Stimulated activated CD8-positive, alpha-beta memory T cell treated with anti-CD3 and anti-CD28 coated beads, Interleukin-12 subunit alpha, Interleukin-12 subunit beta, amount 100 ng/mL, for 24 hours (primary cell): ENCODE measurements around the gene MROH9.
"Not testable (repeated sequence)": the region's sequence is repeated elsewhere in the genome, so short reads cannot be mapped to it uniquely, and the experiment has no call there.

Experiments used
- DNase-seq: peaks from one replicate; pipeline ENCODE4 v3.0.0-alpha.2; 2020; ENCODE audit errors: extremely low read depth

Gene MROH9

GRCh38 chr1:170935231-170935630, at the start of gene MROH9:
TSS of gene MROH9 (plus strand) at chr1:170935534. CDS start at chr1:170945557, 10,023 bp downstream.
- no peak for DNase-seq

DNA sequence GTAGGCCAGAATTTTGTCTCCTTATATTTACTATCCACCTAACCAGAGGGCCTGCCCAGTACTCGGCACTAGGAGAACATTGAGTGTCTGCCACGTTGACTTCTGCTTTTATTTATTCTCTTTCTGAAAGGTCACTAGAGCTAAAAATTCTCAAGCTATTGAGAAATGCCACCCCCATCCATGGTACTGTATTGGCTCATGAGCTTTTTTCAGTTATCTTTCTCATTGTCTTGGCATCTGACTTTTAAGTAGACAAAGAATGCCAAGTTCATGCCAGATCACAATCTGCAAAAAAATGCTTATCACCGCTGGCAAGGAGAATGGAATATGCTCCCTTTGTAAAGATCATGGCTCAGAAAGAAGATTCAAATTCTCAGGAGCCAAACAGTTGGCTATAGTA, 49.8 kb upstream of the MROH9 start:
- no peak for DNase-seq

DNA sequence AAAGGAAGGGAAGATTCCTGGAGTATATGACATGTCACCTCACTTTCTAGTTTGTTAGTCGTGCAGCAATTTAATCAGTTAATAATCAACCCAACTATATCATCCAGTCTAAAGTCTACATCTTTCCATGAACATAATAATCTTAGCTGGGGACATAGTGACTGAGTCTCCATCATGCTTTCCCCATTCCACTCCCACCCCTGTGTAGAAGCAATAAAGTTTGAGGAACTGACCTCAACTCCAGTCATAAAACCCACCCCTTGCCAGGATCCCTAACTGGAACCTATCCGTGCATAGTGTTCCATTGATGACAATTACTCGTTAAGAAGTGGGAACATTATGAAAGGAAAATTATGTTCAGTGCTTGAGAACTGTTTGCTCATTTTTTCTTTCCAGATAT, 48.9 kb upstream of the MROH9 start:
- no peak for DNase-seq

DNA sequence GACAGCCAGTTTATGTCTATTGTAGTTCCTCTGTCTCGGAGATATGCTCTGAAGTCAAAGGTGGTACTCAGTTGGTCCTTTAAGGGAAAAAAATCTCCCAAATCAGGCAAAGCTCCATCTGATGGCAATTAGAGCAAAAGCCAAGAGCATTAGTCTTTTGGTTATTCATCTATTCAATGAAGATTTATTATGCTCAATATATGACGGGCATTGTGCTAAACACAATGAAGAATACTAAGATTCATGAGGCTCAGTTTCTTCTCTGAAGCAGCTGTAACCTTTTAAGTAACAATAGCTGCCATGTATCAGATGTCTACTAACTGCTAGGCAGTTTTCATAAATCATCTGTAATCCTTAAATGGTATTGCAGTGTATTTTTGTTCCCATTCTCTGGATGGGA, 47.6 kb upstream of the MROH9 start:
- DNase-seq = no peak

- no peak for DNase-seq
These were observed 43.5 kb upstream of the MROH9 start for GRCh38 chr1:170891872-170892271.

DNA sequence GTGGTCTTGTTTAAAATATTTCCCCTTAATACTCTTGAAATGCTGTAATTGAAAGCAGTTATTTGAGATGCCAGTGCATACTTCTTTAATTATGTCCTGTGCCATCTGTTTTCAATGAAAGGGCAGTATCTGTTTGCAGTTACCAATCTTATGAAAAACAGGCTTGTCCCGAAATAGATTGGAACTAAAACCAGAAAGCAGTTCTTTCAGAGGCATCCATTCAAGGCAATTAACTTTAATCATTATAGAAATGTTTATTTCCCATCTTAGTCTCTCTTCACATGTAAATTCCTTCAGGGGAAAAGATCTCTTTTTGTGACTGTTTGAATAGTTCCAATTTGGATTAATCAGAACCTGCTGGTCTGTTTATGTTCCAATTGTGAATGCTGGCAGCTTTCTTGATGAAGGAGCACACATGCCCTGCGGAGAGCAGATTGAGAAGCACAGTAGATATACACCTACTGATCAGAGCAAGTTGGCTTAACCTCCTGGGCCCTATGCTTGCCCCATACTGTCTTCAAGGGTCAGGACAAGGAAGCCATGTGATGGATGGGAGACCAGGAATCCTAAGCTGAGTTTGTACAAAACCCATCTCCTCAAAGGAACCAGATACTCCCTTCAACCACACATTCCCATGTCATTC, 41.6 kb upstream of the MROH9 start:
- no peak for DNase-seq

- no peak for DNase-seq
These were observed 31.4 kb upstream of the MROH9 start for GRCh38 chr1:170903961-170904360.

- DNase-seq = no peak
These were observed 26.4 kb upstream of the MROH9 start for GRCh38 chr1:170908942-170909341.

DNA sequence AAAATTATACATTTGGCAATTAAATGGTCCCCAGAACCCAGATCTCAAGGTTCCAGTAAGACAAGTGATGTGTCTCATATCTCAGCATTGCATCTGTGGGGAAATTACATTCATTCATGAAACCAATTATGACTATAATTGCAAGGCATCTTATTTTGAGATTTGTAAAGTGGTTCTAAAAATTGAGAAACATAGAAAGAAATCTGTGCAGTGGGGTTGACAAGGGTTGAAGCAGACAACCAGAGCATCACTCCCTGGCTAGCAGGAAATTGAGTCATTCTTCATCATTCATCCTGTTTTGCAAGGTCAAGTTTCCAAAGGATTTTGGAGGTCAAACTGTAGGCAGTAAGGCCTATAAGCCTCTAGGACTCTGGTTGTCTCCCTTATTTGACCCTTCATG, 25.1 kb upstream of the MROH9 start:
- no peak for DNase-seq

GRCh38 chr1:170917373-170917772, 18.0 kb upstream of the MROH9 start:
- DNase-seq = no peak

- DNase-seq = not testable (repeated sequence)
These were observed 10.7 kb upstream of the MROH9 start for GRCh38 chr1:170924656-170925055.

DNA sequence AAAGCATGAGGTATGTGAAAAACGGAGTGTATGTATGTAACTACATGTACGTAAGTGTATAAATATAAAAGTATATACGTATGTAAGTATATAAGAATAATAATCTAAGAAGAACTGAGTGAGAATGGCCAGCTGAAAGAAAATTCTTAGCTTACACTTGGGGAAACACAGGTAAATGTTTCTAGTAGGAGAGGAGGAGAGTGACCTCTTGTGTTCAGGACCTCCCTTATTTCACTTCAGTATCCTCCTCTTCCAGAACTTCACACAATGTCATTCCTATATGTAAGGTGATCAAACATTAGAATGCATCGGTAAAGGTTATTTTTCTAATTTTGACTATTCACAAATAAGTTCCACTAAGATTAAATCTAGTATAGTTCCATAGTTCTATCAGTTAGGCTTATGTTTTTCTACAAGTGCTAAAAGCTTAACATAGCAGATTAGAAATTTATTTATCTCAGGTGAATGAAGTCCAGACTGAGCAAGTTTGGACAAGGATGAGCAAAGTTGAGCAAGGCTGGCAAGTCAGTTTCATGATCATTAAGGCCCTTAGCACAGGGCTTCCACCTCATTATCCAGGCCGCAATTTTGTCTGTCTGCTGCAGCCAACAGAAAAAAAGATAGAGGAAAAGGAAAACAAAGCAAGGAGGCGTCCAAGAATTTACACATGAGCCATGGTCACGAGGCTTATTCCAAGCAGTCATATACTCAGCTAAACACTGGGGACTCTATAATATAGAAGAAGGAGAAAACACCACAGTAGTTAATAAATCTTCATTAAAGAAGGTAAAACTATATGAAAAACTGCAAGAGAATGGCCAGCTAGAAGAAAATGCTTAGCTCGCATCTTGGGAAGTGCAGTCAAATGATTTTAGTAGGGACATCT, 7.1 kb upstream of the MROH9 start:
- no peak for DNase-seq

- no peak for DNase-seq
These were observed 5.9 kb upstream of the MROH9 start for GRCh38 chr1:170929412-170929834.

DNA sequence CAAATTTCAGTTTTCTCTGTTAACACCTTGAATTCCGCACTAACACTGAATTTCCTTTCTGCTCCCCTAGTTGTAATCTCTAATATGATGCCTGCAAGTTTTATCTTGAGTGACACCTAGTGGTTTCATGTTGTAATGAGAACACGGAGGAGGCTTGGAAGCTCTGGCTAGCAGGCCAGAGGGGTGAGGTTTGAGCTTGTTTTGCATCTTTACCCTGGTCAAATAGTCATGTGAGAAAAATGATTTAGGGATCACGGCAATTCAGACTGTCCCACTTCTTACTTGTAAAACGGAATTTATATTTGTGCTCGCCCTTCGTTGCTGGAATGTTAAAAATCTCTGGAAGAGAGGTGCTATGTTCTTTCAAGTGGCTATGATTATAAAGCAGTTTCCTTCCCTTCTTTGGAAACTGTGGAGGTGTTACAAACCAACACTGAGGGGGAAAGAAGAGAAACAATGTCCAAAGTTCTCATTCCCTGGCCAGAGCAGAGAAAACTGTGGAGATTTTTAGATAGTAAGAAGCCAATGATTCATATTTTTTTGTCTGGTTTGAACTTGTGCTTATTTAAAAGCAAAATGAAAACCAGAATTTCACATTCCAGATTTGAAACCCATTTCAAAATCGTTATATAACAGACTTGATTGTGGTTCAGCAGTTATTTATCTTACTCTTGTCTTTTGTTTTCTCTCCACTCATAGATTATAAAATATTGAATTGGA, 5.3 kb upstream of the MROH9 start:
- DNase-seq = no peak

DNA sequence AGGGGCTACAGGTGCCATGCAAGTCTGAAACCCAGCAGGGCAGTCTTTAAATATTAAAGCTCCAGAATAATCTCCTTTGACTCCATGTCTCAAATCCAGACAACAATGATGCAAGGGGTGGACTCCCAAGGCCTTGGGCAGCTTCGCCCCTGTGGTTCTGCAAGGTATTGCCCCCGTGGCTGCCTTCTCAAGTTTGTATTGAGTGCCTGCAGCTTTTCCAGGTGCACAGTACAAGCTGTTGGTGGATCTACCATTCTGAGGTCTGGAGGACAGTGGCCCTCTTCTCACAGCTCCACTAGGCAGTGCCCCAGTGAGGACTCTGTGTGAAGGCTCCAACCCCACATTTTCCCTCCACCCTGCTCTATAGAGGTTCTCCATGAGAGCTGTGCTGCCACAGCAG, 3.7 kb upstream of the MROH9 start:
- no peak for DNase-seq

GRCh38 chr1:170932236-170932635, 3.1 kb upstream of the MROH9 start:
- DNase-seq = no peak

GRCh38 chr1:170938281-170938680, 2.9 kb downstream of the MROH9 start:
- no peak for DNase-seq

DNA sequence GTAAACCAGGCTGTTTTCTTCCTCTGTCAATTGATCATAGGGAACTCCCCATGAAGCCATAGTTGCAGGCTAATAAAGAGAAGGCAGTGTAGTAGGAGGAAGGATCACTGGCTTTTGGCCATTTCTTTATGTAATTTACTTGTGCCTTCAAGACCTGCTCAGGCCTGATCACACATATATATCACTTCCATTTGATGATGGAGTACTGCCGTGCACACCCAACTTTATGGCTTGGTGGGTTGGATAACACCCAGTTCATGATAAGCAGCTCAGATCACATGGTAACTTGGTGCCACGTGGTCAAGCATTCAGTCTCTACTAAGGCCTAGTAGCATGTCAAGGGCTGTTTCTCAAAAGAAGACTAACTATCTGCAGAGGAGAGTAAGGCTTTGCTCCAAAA, 4.1 kb downstream of the MROH9 start:
- DNase-seq = no peak

GRCh38 chr1:170951744-170952143, 16.4 kb downstream of the MROH9 start:
- DNase-seq = not testable (repeated sequence)

DNA sequence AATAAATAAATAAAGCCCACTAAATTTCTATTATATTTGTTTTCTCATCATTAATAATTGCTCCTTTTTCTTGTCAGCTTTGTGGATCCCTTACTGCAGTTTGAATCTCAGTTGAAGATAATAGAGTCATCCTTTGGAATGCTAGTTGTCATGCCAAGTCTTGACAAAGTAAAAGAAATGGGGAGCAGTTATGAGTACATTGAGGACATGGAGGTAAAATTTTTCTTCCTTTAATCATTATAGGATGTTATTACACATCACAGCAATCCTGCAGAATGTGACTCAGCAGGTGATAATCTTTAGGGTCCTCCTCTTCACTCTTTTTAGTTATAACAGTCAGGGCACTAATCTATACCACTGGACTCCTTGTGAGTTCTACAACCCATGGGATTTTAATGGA, 24.1 kb downstream of the MROH9 start:
- DNase-seq = no peak

DNA sequence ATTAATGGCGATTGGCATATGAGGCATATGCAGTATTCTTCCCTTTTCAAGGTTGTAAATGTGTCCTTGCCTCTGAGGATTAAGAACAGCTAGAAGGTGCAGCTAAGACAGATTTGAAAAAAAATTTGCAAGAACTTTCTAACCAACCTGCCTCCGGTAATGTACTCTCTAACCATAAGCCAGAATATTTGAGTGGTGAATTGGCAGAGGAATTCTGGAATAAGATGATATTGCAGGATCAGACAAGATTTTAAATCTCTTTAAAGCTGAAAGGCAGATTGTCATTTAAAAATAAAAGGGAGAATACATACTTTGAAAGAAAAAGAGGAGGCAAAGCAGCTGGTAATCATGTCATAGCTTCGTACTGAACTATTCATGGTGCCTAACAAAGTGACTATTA, 29.2 kb downstream of the MROH9 start:
- DNase-seq = no peak

- no peak for DNase-seq
These were observed 31.9 kb downstream of the MROH9 start for GRCh38 chr1:170967042-170967910.
